ENCODE data around the gene COL20A1.
A peak's percentile ranks its signal among the peaks of the same experiment; 100 is the strongest.

The COL20A1 gene

GRCh38 chr20:63261060-63261794 is 31.8 kb upstream of the COL20A1 start:
- no peak for DNase-seq (ENCODE audit: low read depth in 2 of 2)

DNA sequence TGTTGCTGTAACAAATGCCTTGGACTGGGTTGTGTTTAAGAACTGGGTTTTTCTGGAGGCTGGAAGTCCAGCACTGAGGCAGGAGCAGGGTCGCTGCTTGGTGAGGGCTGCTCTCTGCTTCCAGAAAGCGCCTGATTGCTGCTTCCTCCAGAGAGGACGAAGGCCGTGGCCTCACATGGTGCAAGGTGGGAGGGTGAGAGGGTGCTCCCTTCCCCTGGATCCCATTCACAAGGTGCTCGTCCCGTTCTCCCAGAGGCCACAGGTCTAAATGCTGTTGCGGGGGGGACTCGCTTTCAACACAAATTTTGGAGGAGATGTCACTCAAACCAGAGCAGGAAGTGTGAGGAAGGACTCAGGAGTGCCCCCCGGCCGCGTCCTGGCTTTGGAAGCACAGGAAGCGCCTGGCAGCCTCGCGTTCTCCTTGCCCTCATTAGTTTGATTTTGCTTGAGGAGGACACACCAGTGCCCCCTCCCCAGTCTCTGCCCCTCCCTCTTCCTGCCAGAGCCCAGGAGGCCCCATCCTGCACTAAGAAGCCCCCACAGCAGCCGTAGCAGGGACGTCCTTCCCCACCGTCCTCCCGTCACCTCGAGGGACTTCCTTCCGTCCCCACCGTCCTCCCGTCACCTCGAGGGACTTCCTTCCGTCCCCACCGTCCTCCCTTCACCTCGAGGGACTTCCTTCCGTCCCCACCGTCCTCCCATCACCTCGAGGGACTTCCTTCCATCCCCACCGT is 31.0 kb upstream of the COL20A1 start:
- DNase-seq (ENCODE audit: low read depth in 2 of 2) = no peak

GRCh38 chr20:63262836-63263235 is 30.1 kb upstream of the COL20A1 start:
- DNase-seq (ENCODE audit: low read depth in 2 of 2) = no peak

- no peak for DNase-seq (ENCODE audit: low read depth in 2 of 2)
Observed at GRCh38 chr20:63264000-63264399, 29.0 kb upstream of the COL20A1 start.

DNA sequence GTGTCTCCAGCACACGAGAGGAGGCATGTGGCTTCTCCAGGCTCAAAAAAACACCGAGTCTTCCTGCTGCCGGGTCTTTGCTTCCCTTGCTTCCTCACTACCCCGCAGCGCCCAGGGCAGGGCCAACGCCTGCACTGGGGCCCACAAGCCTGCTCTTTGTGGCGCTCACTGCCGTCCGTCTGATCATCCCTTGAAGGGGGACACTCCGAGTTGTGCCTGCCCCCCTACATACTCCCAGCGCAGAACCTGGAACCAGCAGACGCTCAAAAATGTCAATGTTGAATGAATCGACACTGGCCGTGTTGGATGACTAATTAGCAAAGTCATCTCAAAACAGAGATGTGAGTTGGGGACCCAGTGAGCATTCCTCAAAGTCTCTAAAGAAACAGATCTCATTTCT is 28.5 kb upstream of the COL20A1 start:
- DNase-seq (ENCODE audit: low read depth in 2 of 2) = no peak

DNA sequence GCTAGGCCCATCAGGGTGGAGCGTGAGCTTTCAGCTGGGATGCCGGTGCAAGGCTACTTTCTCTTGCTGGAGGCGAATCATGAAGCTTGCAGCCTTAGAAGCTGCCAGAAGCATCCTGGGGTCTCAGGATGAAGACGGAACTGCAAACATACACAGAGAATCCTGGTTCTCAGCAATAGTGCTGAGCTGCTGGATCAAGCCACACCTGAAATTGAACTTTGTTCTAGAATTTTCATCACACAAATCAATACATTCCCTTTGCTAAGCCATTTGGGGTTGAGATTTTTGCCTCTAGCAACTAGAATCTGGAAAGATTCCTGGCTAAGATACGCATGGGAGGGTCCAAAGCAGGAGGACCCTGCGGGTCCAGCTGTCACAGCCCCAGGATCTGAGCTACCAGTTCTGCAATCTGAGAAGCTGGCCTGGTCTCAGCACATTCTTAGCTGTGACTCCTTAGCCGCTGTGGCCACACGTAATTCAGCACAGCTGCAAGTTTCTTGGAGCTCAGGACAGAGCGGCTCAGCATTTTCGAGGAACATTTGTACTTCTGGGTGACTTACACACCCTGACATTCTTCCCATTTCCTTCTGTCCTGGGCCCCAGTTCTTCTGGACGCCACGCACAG is 27.0 kb upstream of the COL20A1 start:
- no peak for DNase-seq (ENCODE audit: low read depth in 2 of 2)

DNA sequence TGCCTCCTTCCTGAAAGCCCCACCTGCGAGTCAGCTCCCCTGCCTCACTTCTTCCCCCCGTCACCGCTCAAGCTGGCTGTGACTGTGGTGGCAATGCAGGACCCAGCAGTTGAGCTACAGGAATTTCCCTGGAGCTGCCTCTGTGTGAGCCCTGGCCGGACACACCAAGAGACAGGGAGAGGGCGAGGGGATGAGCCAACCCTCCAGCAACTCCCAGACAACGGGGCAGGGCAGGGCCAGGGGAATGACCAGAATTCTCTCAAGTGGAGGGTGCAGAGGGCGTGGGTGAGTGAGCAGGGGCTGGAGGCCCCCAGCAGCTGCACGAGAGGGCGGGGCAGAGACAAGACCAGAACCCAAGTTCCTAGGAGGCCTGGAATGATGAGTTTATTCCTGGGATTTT is 25.3 kb upstream of the COL20A1 start:
- no peak for DNase-seq (ENCODE audit: low read depth in 2 of 2)

- DNase-seq (ENCODE audit: low read depth in 2 of 2) = no peak
Observed at GRCh38 chr20:63268256-63268655, 24.7 kb upstream of the COL20A1 start.

DNA sequence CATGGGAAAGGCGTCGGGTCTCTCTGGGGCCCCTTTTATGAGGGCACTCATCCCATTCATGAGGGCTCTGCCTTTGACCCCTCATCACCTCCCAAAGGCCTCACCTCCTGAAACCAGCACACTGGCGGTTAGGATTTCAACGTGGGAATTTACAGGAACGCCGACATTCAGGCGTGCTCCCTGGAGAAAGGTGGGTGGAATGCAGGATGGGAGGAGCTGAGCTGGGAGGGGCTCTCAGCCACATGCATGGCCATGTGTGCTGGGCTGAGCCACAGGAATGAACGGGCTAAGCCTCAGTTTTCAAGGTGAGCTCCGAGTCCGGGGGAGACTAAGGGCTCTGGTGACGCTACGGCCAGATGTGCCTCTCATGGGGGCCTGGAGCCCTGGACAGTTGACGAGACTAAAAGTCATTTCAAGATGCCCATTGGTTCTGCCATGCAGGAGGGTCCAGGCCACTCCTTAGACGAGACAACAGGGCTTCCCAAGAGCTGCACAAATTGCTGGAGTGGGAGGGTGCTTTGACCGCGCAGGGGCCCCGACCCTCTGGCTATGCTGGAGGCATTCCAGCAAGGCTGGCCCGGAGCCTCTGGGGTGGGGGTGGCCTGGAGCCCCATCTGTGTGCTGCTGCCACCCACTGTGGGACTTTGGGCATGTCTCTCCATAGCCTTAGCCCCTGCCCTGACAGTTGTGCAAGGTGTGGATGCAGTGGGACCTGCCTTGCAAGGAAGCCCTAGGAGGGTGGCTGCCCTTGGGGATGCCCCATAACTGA is 24.1 kb upstream of the COL20A1 start:
- no peak for DNase-seq (ENCODE audit: low read depth in 2 of 2)

- no peak for DNase-seq (ENCODE audit: low read depth in 2 of 2)
Observed at GRCh38 chr20:63269724-63270123, 23.3 kb upstream of the COL20A1 start.

GRCh38 chr20:63270606-63271325 is 22.2 kb upstream of the COL20A1 start:
- no peak for DNase-seq (ENCODE audit: low read depth in 2 of 2)

DNA sequence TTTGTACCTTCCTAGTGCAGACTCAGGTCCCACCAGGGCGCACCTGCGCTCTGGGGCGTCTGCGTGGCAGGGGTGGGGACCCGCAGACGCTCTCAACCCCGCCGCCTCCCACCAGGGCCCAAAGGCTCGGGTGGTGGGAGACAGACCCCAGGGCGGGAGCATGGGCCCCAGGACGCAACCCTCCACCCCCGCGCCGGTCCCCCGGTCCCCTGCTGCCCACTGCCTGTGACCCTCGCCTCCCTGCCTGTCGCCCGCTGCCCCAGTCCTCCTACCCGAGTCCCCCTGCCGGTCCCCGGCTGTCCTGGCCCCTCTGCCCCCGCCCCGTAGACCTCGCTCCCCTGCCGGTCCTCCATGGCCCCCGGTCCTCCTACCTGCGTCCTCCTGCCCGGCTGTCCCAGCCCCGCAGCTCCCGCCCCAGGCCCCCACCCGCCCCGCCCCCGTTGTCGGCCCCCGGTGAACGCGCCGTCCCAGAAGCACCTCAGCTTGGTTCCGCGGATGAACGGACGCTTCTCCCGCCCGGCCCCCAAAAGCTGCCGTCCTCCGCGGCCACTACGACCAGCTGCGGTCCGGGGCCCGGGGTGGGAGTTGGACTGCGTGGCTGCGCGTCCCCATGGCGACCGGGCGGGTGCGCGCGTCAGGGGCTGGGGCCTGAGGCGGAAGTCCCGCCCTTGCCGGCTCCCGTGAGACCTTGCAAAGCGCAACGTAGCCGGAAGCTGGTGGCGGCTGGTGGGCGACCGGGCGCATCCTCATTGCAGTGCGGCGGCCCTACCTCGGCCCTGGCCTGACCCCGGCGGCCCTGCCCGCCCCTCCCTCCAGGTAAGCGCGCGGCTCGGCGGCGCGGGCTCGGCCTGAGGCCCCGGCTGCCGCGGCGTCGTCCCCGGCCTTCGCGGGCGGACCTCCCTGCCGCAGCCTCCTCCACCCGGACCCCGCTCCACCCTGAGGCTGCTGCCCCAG is 20.6 kb upstream of the COL20A1 start, which contains the start of gene ARFGAP1:
TSS of gene ARFGAP1 (plus strand) at position 709 of the 954 bp plus-strand sequence. CDS start 2,768 bp downstream, outside the sequence.
- DNase-seq (ENCODE audit: low read depth in 2 of 2) = peak; percentile 86 to 87

GRCh38 chr20:63273059-63273579 is 19.9 kb upstream of the COL20A1 start:
- no peak for DNase-seq (ENCODE audit: low read depth in 2 of 2)

- no peak for DNase-seq (ENCODE audit: low read depth in 2 of 2)
Observed at GRCh38 chr20:63273635-63274380, 19.2 kb upstream of the COL20A1 start.

GRCh38 chr20:63274381-63275228 is 18.4 kb upstream of the COL20A1 start:
- DNase-seq (ENCODE audit: low read depth in 2 of 2) = no peak

DNA sequence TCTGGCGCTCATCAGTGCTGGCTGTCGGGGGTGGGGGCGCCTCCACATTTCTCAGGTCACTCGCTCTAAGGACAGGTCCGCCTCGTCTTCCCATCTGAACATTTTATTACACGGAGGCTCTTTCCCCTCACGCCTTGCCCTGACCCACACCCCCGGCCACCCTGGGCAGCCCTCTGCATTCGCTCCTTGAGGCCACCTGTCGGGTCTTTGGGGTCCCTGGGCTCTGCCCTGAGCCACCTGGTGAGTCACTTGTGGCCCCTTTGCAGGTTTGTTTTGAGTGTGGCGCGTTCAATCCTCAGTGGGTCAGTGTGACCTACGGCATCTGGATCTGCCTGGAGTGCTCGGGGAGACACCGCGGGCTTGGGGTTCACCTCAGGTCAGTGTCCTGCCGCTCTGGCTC is 17.2 kb upstream of the COL20A1 start:
- DNase-seq (ENCODE audit: low read depth in 2 of 2) = no peak

DNA sequence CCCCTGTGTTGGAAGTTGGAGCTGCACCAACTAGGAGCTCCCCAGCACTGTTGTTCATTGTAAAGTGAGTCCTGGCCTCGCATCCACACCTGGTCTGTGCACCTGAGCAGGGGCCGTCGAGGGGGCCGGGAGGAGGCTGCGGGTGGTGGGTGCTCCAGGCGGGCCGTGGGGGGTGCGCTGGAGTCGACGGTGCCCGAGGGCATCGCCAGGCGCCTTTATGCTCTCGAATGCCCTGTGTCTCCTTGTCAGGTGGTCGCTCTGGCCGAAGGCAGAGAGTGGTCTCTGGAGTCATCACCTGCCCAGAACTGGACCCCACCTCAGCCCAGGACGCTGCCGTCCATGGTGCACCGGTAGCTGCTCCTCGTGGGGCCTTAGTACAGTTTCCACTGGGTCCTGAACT is 16.0 kb upstream of the COL20A1 start:
- no peak for DNase-seq (ENCODE audit: low read depth in 2 of 2)

All from stimulated activated CD8-positive, alpha-beta memory T cell treated with anti-CD3 and anti-CD28 coated beads, Interleukin-2, amount 100 ng/mL, for 48 hours (primary cell).